Uterus (tissue), 4 donors: ENCODE measurements around the gene CDKL5. TPM values are rescaled to one million over a fixed set of nuclear protein-coding genes. Genes with fewer than 3 reads are reported as not detected.

Experiments
- DNase-seq, 2 donors: peaks; one replicate each; pipeline ENCODE4 v3.0.0-alpha.2; 2019 to 2020
- H3K27ac ChIP-seq, 2 donors: fragments of 200-600 bp; sonication (generic); 1 replicate in 1 of 2; 2 replicates in 1 of 2; pipeline ENCODE4 v1.5.1; 2016 to 2018
- H3K27me3 ChIP-seq, 2 donors: fragments of 200-600 bp; sonication (generic); one replicate each; pipeline ENCODE4 v1.5.1; 2018 to 2019; ENCODE audit warnings: control low read depth in 1 of 2
- H3K36me3 ChIP-seq, 2 donors: fragments of 200-600 bp; sonication (generic); one replicate each; pipeline ENCODE4 v1.5.1; 2019; ENCODE audit warnings: control low read depth in 1 of 2
- H3K4me1 ChIP-seq, 2 donors: fragments of 200-600 bp; sonication (generic); one replicate each; pipeline ENCODE4 v1.5.1; 2018 to 2019; ENCODE audit warnings: control low read depth in 1 of 2
- H3K4me3 ChIP-seq, 2 donors: fragments of 200-600 bp; sonication (generic); 1 replicate in 1 of 2; 2 replicates in 1 of 2; pipeline ENCODE4 v1.5.1; 2018 to 2019; ENCODE audit warnings: mild to moderate bottlenecking in 1 of 2
- H3K9me3 ChIP-seq, 2 donors: fragments of 200-600 bp; sonication (generic); one replicate each; pipeline ENCODE4 v1.5.1; 2019; ENCODE audit warnings: control low read depth in 1 of 2
- CTCF ChIP-seq, 4 experiments: fragments of 200-600 bp in 2 of 4; fragments of 450-650 bp in 2 of 4; sonication (generic) in 2 of 4; IDR thresholded peaks; one replicate each; pipeline ENCODE4 v1.5.1; 2016 to 2019; ENCODE audit warnings: antibody characterized with exemption in 4 of 4, mild to moderate bottlenecking in 2 of 4, moderate library complexity in 1 of 4
- POLR2A ChIP-seq, 2 donors: fragments of 450-650 bp; IDR thresholded peaks; one replicate each; pipeline ENCODE4 v1.6.1; 2016; ENCODE audit warnings: antibody characterized with exemption in 2 of 2, mild to moderate bottlenecking in 1 of 2, moderate library complexity in 1 of 2
- intact Hi-C: fragments of 100-400 bp; cut with DNase I; formaldehyde crosslinking; loops from one replicate; pipeline ENCODE4 v1.15.1; 2023; ENCODE audit warnings: low total_unique reads
- total RNA-seq, 4 donors: library from RNA; depleted of rRNA in 3 of 4; stranded (reverse); fragments of >200 nt in 3 of 4; gene quantifications; one replicate each; pipeline versions ENCODE4 v1.1.0 to v1.2.4, GENCODE V29; 2014 to 2023
- donor health status: DM: yes; HTN: yes; CAD: no.

CDKL5 gene
- total RNA-seq, 4 donors from 2014 or later, result 9.7 to 14.5 (median 13.2) TPM

GRCh38 chrX:18434896-18435295 is 9.5 kb downstream of the CDKL5 start:
- intact Hi-C loops, result no loop called here
- Histone ChIP-seq H3K4me1 (no peaks in the 10 kb centered on the region), H3K4me3 (no peak overlapping the region), H3K27me3 (no peaks in the 10 kb centered on the region), H3K36me3 (no peaks in the 10 kb centered on the region), H3K27ac (no peak overlapping the region), H3K9me3 (no peaks in the 10 kb centered on the region)
- TF ChIP-seq POLR2A (IDR thresholded peaks at IDR 0.05) (no peak), CTCF (IDR thresholded peaks at IDR 0.05) (no peak)
- DNase-seq, result no peak

- H3K27ac ChIP-seq, result no peak overlapping the region
- TF ChIP-seq POLR2A (IDR thresholded peaks at IDR 0.05), result no peak
Measured at GRCh38 chrX:18436017-18436416, 10.6 kb downstream of the CDKL5 start.

GRCh38 chrX:18440835-18441234 is 15.4 kb downstream of the CDKL5 start:
- H3K9me3 ChIP-seq, result no peaks in the 10 kb centered on the region
- no peaks in the 10 kb centered on the region for H3K27me3 ChIP-seq
- no peak overlapping the region for H3K27ac ChIP-seq
- no peaks in the 10 kb centered on the region for H3K4me1 ChIP-seq
- intact Hi-C loops, result no loop called here
- DNase-seq, result no peak
- no peak overlapping the region for H3K4me3 ChIP-seq
- H3K36me3 ChIP-seq, result no peaks in the 10 kb centered on the region
- TF ChIP-seq CTCF (IDR thresholded peaks at IDR 0.05) (no peak), POLR2A (IDR thresholded peaks at IDR 0.05) (no peak)

More at GRCh38 chrX:18436017-18436416, 10.6 kb downstream of the CDKL5 start:
- Histone ChIP-seq H3K36me3 (no peaks in the 10 kb centered on the region), H3K27me3 (no peaks in the 10 kb centered on the region), H3K9me3 (no peaks in the 10 kb centered on the region), H3K4me1 (no peaks in the 10 kb centered on the region), H3K4me3 (no peak overlapping the region)
- intact Hi-C loops, result no loop called here
- no peak for DNase-seq

GRCh38 chrX:18441780-18442367 is 16.5 kb downstream of the CDKL5 start:
- H3K36me3 ChIP-seq, result no peaks in the 10 kb centered on the region
- TF ChIP-seq CTCF (IDR thresholded peaks at IDR 0.05) (no peak), POLR2A (IDR thresholded peaks at IDR 0.05) (no peak)
- no peaks in the 10 kb centered on the region for H3K9me3 ChIP-seq
- no peak overlapping the region for H3K27ac ChIP-seq
- H3K27me3 ChIP-seq, result no peaks in the 10 kb centered on the region
- H3K4me3 ChIP-seq, result no peak overlapping the region
- DNase-seq, result no peak
- no peaks in the 10 kb centered on the region for H3K4me1 ChIP-seq
- intact Hi-C loops, result no loop called here

- H3K27ac ChIP-seq, result no peak overlapping the region
- H3K4me3 ChIP-seq, result no peak overlapping the region
- intact Hi-C loops, result no loop called here
- H3K27me3 ChIP-seq, result no peaks in the 10 kb centered on the region
- no peaks in the 10 kb centered on the region for H3K36me3 ChIP-seq
- no peak for DNase-seq
- no peaks in the 10 kb centered on the region for H3K9me3 ChIP-seq
- TF ChIP-seq POLR2A (IDR thresholded peaks at IDR 0.05), result no peak
- no peak for TF ChIP-seq CTCF (IDR thresholded peaks at IDR 0.05)
- H3K4me1 ChIP-seq, result no peaks in the 10 kb centered on the region
Measured at GRCh38 chrX:18448416-18448815, 23.0 kb downstream of the CDKL5 start.

GRCh38 chrX:18449236-18449635 is 23.8 kb downstream of the CDKL5 start:
- intact Hi-C loops, result no loop called here
- Histone ChIP-seq H3K4me3 (no peak overlapping the region), H3K27ac (no peak overlapping the region), H3K27me3 (no peaks in the 10 kb centered on the region), H3K36me3 (no peaks in the 10 kb centered on the region), H3K4me1 (no peaks in the 10 kb centered on the region), H3K9me3 (no peaks in the 10 kb centered on the region)
- DNase-seq, result no peak
- no peak for TF ChIP-seq CTCF (IDR thresholded peaks at IDR 0.05)
- TF ChIP-seq POLR2A (IDR thresholded peaks at IDR 0.05), result no peak
